ENCODE results near the gene ZCCHC7.

DNA sequence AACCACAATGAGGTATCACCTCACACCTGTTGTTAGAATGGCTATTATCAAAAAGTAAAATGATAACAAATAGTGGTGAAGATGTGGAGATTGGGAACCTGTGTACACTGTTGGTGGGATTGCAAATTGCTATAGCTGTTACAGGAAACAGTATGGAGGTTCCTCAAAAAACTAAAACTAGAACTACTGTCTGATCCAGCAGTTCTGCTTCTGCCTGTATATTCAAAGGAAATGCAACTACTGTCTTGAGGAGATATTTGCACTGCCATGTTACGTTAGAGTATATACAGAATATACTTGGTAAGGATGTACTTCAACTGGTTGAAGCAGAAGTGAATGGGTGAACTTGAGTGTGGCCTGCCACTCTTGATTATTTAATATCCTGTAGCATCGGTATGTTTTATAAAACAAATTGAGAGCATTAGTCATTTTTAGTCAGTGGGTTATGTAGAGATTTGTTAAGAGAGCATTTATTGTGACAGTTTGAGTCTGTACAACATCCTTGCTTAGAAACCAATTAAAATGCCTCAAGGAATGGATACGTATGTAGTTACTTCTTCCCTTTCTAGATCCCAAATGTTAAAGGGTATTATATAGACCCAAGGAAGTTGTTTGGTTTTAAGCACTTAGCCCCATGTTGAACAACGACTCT lies 37.5 kb downstream of the ZCCHC7 start:
- no peak for TF ChIP-seq EP300 (IDR thresholded peaks at IDR 0.05)
- TF ChIP-seq, protein P1, sequence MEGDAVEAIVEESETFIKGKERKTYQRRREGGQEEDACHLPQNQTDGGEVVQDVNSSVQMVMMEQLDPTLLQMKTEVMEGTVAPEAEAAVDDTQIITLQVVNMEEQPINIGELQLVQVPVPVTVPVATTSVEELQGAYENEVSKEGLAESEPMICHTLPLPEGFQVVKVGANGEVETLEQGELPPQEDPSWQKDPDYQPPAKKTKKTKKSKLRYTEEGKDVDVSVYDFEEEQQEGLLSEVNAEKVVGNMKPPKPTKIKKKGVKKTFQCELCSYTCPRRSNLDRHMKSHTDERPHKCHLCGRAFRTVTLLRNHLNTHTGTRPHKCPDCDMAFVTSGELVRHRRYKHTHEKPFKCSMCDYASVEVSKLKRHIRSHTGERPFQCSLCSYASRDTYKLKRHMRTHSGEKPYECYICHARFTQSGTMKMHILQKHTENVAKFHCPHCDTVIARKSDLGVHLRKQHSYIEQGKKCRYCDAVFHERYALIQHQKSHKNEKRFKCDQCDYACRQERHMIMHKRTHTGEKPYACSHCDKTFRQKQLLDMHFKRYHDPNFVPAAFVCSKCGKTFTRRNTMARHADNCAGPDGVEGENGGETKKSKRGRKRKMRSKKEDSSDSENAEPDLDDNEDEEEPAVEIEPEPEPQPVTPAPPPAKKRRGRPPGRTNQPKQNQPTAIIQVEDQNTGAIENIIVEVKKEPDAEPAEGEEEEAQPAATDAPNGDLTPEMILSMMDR (IDR thresholded peaks at IDR 0.05): no peak
- no peak for TF ChIP-seq POLR2A (IDR thresholded peaks at IDR 0.05)
